ENCODE results near the gene CFAP119.

The CFAP119 gene

GRCh38 chr16:30782486-30783279, 20.8 kb upstream of the CFAP119 start:
- no peak for DNase-seq (ENCODE audit: low read depth)

GRCh38 chr16:30780549-30780948, 18.7 kb upstream of the CFAP119 start:
- no peak for DNase-seq (ENCODE audit: low read depth)

DNA sequence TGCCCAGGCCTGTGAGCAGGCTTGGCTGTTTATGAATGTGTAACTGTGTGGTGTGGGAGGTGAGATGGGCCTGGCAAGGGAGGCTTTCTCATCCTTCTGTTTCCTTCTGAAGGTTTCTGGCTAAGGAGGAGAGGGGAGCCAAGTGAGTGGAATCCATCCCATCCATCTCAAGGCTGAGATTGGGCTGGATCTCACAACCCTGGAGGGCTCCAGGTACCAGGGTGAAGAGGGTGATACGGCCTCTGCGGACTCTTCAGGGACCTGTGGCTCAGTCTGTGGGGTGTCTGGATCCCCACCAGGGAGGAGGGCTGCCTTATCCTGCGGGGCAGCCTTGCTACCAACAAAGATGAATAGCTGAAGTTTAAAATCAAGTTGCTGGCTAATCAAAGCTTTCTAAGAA, 18.2 kb upstream of the CFAP119 start:
- no peak for DNase-seq (ENCODE audit: low read depth)

- DNase-seq (ENCODE audit: low read depth) = no peak
Observed at GRCh38 chr16:30779596-30779995, 17.7 kb upstream of the CFAP119 start.

- no peak for DNase-seq (ENCODE audit: low read depth)
Observed at GRCh38 chr16:30778549-30779244, 16.8 kb upstream of the CFAP119 start.

- DNase-seq (ENCODE audit: low read depth) = no peak
Observed at GRCh38 chr16:30777591-30778297, 15.9 kb upstream of the CFAP119 start.

GRCh38 chr16:30775392-30776188, 13.7 kb upstream of the CFAP119 start:
- peak; percentile 89 for DNase-seq (ENCODE audit: low read depth)

DNA sequence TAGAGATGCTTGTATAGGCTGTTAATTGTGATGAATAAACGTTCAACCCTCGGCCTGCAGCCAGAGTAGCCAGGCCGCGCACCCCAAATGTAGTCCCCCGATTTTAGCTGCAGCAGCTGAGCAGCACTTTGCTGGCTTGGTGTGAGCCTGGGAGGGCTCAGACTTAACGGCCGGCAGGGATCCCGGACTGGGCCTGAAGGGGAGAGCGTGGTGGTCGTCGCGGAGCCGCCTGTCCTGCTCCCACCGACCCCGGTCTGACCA, 13.2 kb upstream of the CFAP119 start:
- no peak for DNase-seq (ENCODE audit: low read depth)

- DNase-seq (ENCODE audit: low read depth) = no peak
Observed at GRCh38 chr16:30774367-30775130, 12.7 kb upstream of the CFAP119 start.

DNA sequence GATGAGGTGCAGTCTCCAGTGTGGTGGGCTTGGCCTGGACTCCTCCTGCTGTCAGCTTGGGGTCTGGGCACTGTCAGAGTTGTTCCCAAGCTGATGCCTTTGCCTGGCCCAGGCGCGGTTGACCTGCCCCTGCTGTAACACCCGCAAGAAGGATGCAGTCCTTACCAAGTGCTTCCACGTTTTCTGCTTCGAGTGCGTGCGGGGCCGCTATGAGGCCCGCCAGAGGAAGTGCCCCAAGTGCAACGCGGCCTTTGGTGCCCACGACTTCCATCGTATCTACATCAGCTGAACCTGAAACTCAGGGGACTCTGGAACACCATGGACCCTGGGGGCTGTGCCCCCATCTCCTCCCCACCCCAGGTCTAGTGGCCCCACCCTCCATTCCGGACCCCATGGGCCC, 12.0 kb upstream of the CFAP119 start:
- DNase-seq (ENCODE audit: low read depth) = no peak

GRCh38 chr16:30771726-30772125, 9.9 kb upstream of the CFAP119 start:
- peak; percentile 78 for DNase-seq (ENCODE audit: low read depth)

GRCh38 chr16:30769379-30770089, 7.7 kb upstream of the CFAP119 start:
- DNase-seq (ENCODE audit: low read depth) = no peak

DNA sequence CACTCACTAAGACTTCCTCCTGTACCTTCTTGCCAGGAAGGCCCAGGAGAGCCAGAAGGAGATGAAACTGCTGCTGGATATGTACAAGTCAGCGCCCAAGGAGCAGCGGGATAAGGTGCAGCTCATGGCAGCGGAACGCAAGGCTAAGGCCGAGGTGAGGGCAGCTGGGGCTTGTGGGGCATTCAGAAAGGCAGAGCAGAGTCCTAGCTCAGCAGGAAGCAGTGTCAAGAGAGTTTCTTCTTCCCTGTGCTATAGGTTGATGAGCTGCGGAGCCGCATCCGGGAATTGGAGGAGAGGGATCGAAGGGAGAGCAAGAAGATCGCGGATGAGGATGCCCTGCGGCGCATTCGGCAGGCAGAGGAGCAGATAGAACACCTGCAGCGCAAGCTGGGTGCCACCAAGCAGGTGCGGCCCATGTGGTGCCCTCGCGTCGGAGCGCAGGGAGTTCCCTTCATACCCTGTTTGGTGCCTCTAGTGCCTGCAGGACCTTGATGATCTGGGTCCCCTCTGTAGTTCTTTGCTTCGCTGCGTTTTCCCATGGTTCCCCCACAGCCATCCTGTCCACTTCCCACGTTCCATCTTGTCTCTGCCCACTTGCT, 6.8 kb upstream of the CFAP119 start:
- DNase-seq (ENCODE audit: low read depth) = no peak

- no peak for DNase-seq (ENCODE audit: low read depth)
Observed at GRCh38 chr16:30767767-30768465, 6.1 kb upstream of the CFAP119 start.

DNA sequence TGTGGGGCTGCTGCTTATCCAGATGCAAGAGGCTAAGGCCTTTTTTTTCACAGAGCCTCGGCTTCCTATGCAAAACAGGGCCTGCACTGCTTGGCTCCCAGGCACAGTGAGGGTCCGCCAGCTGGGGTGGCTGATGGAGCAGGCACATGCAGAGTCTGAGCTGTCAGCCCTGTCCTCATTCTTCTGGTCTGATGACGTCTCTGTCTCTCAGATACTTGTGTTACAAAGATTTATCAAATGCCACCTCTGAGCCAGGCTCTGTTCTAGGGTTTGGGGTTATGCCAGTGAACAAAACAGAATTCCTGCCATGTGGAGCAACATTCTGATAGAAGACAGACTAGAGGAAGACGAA, 5.0 kb upstream of the CFAP119 start:
- no peak for DNase-seq (ENCODE audit: low read depth)

GRCh38 chr16:30766206-30766932, 4.5 kb upstream of the CFAP119 start:
- DNase-seq (ENCODE audit: low read depth) = no peak

DNA sequence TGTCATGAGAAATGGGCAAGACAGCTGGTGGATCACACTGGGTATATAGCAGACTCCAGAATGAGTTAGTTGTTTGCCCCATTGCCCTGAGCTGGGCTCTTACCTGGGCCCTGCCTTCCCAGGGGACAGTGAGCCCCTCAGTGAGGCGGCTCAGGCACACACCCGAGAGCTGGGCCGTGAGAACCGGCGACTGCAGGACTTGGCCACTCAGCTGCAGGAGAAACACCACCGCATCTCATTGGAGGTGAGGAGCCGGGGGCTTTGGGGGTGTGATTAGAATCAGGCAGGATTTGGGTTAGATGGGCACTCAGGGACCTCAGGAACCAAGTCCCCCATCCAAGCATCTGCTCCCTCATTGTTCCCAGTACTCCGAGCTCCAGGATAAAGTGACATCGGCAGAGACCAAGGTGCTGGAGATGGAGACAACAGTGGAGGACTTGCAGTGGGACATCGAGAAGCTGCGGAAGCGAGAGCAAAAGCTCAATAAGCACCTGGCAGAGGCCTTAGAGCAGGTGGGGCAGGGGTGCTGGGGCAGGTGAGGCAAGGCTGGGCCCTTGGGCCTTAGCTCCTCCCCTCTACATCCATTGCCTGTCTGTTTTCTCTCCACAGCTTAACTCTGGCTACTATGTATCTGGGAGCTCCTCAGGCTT, 3.1 kb upstream of the CFAP119 start:
- DNase-seq (ENCODE audit: low read depth) = no peak

DNA sequence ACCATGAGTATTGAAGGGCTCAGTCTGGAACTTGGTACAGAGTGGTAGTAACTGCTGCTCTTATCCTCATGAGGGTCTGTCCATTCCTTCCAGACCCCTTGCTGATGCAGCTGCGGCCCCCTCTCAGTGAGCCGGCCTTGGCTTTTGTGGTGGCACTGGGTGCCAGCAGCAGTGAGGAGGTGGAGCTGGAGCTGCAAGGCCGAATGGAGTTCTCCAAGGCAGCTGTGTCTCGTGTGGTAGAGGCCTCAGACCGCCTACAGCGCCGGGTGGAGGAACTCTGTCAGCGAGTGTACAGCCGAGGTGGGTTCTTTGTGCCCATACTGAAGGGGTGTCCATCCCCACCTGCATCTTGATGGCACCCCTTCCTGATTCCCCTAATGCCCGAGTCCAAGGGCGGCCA, 2.2 kb upstream of the CFAP119 start:
- no peak for DNase-seq (ENCODE audit: low read depth)
